H9 (cell line): ENCODE results near the gene SNX7. TPM values are rescaled to one million over a fixed set of nuclear protein-coding genes. Genes with fewer than 3 reads are reported as not detected.

Experiments
- DNase-seq: peaks from one replicate; pipeline ENCODE4 v3.0.0-alpha.2; 2017
- H2AFZ ChIP-seq: one replicate; pipeline ENCODE4 v1.6.1; 2013; ENCODE audit warnings: mild to moderate bottlenecking, low read length, control low read depth, moderate library complexity
- H2AK5ac ChIP-seq: 2 replicates; pipeline ENCODE4 v1.6.1; 2013; ENCODE audit warnings: low read length, control low read depth, mixed read lengths; ENCODE audit not compliant: insufficient read length
- H2BK120ac ChIP-seq: one replicate; pipeline ENCODE4 v1.6.1; 2013; ENCODE audit warnings: low read depth, mild to moderate bottlenecking, low read length, control low read depth, inconsistent platforms; ENCODE audit not compliant: poor library complexity, severe bottlenecking
- H2BK12ac ChIP-seq: 2 replicates; pipeline ENCODE4 v1.6.1; 2013; ENCODE audit warnings: low read length, control low read depth, mixed read lengths, low read depth; ENCODE audit not compliant: insufficient read length
- H2BK15ac ChIP-seq: 2 replicates; pipeline ENCODE4 v1.6.1; 2013; ENCODE audit warnings: low read depth, low read length, control low read depth
- H2BK20ac ChIP-seq: one replicate; pipeline ENCODE4 v1.6.1; 2013; ENCODE audit warnings: low read depth, mild to moderate bottlenecking, low read length, control low read depth, inconsistent platforms; ENCODE audit not compliant: poor library complexity, severe bottlenecking
- H2BK5ac ChIP-seq: 2 replicates; pipeline ENCODE4 v1.6.1; 2013; ENCODE audit warnings: low read length, control low read depth, mixed read lengths; ENCODE audit not compliant: insufficient read length
- H3K14ac ChIP-seq: 2 replicates; pipeline ENCODE4 v1.6.1; 2013; ENCODE audit warnings: low read length, control low read depth; ENCODE audit not compliant: insufficient read depth
- H3K18ac ChIP-seq: 2 replicates; pipeline ENCODE4 v1.6.1; 2013; ENCODE audit warnings: low read depth, mild to moderate bottlenecking, mixed read lengths, low read length, control low read depth; ENCODE audit not compliant: insufficient read length
- H3K23ac ChIP-seq: 2 replicates; pipeline ENCODE4 v1.6.1; 2013; ENCODE audit warnings: low read length, control low read depth, mixed read lengths, low read depth; ENCODE audit not compliant: insufficient read length
- H3K23me2 ChIP-seq: 2 replicates; pipeline ENCODE4 v1.6.1; 2013; ENCODE audit warnings: low read depth, mild to moderate bottlenecking, mixed read lengths, low read length, control low read depth; ENCODE audit not compliant: insufficient read length, poor library complexity, severe bottlenecking
- H3K27ac ChIP-seq: 2 replicates; pipeline ENCODE4 v1.5.1; 2013; ENCODE audit warnings: low read length, control low read depth, mixed read lengths, low read depth; ENCODE audit not compliant: insufficient read length
- H3K27me3 ChIP-seq: 2 replicates; pipeline ENCODE4 v1.6.1; 2013; ENCODE audit warnings: low read length, control low read depth, inconsistent platforms; ENCODE audit not compliant: insufficient read depth
- H3K4ac ChIP-seq: 2 replicates; pipeline ENCODE4 v1.6.1; 2013; ENCODE audit warnings: low read depth, mild to moderate bottlenecking, control low read depth, inconsistent platforms, low read length, moderate library complexity
- H3K4me1 ChIP-seq: 2 replicates; pipeline ENCODE4 v1.6.1; 2013; ENCODE audit warnings: low read length, control low read depth, inconsistent platforms; ENCODE audit not compliant: insufficient read depth
- H3K4me2 ChIP-seq: 2 replicates; pipeline ENCODE4 v1.6.1; 2013; ENCODE audit warnings: low read length, control low read depth, mixed read lengths; ENCODE audit not compliant: insufficient read length, insufficient read depth
- H3K56ac ChIP-seq: 2 replicates; pipeline ENCODE4 v1.6.1; 2013; ENCODE audit warnings: low read depth, mild to moderate bottlenecking, mixed read lengths, low read length, control low read depth; ENCODE audit not compliant: insufficient read length
- H3K79me1 ChIP-seq: 2 replicates; pipeline ENCODE4 v1.6.1; 2013; ENCODE audit warnings: low read depth, mild to moderate bottlenecking, moderate library complexity, low read length, control low read depth, inconsistent platforms; ENCODE audit not compliant: insufficient read depth, poor library complexity, severe bottlenecking
- H3K79me2 ChIP-seq: 2 replicates; pipeline ENCODE4 v1.6.1; 2013; ENCODE audit warnings: low read length, control low read depth, inconsistent platforms; ENCODE audit not compliant: insufficient read depth
- H3K9ac ChIP-seq: 2 replicates; pipeline ENCODE4 v1.6.1; 2013; ENCODE audit warnings: low read length, control low read depth, mixed read lengths; ENCODE audit not compliant: insufficient read length; ENCODE audit errors: extremely low read depth
- H3K9me3 ChIP-seq: one replicate; pipeline ENCODE4 v1.6.1; 2013; ENCODE audit warnings: low read depth, low read length, inconsistent platforms; ENCODE audit not compliant: control insufficient read depth
- H3T11ph ChIP-seq: one replicate; pipeline ENCODE4 v1.6.1; 2013; ENCODE audit warnings: mild to moderate bottlenecking, low read length, control low read depth, inconsistent platforms
- H4K20me1 ChIP-seq: one replicate; pipeline ENCODE4 v1.6.1; 2013; ENCODE audit not compliant: control insufficient read depth, insufficient read length, insufficient read depth
- H4K5ac ChIP-seq: 2 replicates; pipeline ENCODE4 v1.6.1; 2013; ENCODE audit warnings: low read depth, mild to moderate bottlenecking, mixed read lengths, low read length, control low read depth; ENCODE audit not compliant: insufficient read length
- H4K8ac ChIP-seq: replicated peaks from 2 replicates; pipeline ENCODE4 v1.6.1; 2013; ENCODE audit warnings: low read length, control low read depth, mixed read lengths, low read depth; ENCODE audit not compliant: insufficient read length
- H4K91ac ChIP-seq: 2 replicates; pipeline ENCODE4 v1.6.1; 2013; ENCODE audit warnings: low read depth, mild to moderate bottlenecking, moderate library complexity, mixed read lengths, low read length, control low read depth; ENCODE audit not compliant: insufficient read length
- H3K27ac Mint-ChIP-seq, 3 experiments: 2 replicates in 2 of 3; 3 replicates in 1 of 3; pipeline ENCODE4 v1.8.0; 2020 to 2021; ENCODE audit warnings: mixed read lengths in 3 of 3, mild to moderate bottlenecking in 1 of 3, moderate library complexity in 1 of 3
- H3K27me3 Mint-ChIP-seq: 2 replicates; pipeline ENCODE4 v1.8.0; 2021; ENCODE audit warnings: low read depth, mild to moderate bottlenecking, moderate library complexity, mixed read lengths
- H3K36me3 Mint-ChIP-seq, 3 experiments: 2 replicates in 2 of 3; 3 replicates in 1 of 3; pipeline ENCODE4 v1.8.0; 2020 to 2021; ENCODE audit warnings: low read depth in 3 of 3, mixed read lengths in 3 of 3; ENCODE audit not compliant: insufficient read depth in 1 of 3
- H3K4me1 Mint-ChIP-seq, 2 experiments: 2 replicates each; pipeline ENCODE4 v1.8.0; 2020; ENCODE audit warnings: mixed read lengths in 2 of 2
- H3K4me3 Mint-ChIP-seq, 2 experiments: 2 replicates in 1 of 2; 3 replicates in 1 of 2; pipeline ENCODE4 v1.8.0; 2020 to 2021; ENCODE audit warnings: mild to moderate bottlenecking in 2 of 2, mixed read lengths in 2 of 2, moderate library complexity in 1 of 2
- H3K9me3 Mint-ChIP-seq, 2 experiments: 2 replicates in 1 of 2; 3 replicates in 1 of 2; pipeline ENCODE4 v1.8.0; 2020; ENCODE audit warnings: mild to moderate bottlenecking in 2 of 2, mixed read lengths in 2 of 2, moderate library complexity in 1 of 2
- WGBS: extraction: QIAGEN DNeasy Blood & Tissue Kit; methylation state at CpG from one replicate; pipeline ENCODE4 v1.1.7; 2013; ENCODE audit warnings: missing lambda C conversion rate, low lambda C conversion rate, mixed read lengths; ENCODE audit not compliant: insufficient read length; ENCODE audit errors: extremely low coverage; 5-methylcytosine and 5-hydroxymethylcytosine counted together
- total RNA-seq: library from RNA; stranded (reverse); gene quantifications from 2 replicates; pipeline ENCODE4 v1.2.1, GENCODE V29; 2021
- TF ChIP-seq, protein P1 (sequence below): fragments of 200-600 bp; sonication (generic); conservative IDR thresholded peaks from 3 replicates; pipeline ENCODE4 v1.8.0; 2021; ENCODE audit warnings: antibody characterized with exemption, mild to moderate bottlenecking

Gene SNX7
- total RNA-seq, 1 experiment from 2014 or later: 24.7 TPM

DNA sequence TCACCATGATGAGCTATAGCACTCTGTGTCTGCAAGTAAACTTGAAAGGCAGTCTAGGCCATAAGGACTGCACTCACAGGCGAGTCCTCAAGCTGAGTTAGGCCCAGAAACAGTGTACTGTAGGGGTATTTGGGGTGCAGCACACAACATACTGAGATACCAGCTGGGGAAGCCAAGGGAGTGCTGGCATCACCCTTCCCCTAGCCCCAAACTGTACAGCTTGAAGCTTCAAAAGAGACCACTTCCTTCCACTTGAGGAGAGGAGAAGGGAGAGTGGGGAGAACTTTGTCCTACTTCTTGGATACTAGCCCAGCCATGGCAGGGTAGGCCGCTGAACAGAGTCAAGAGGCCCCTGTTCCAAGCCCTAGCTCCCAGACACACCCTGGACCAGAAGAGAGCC lies 24.2 kb upstream of the SNX7 start:
- Mint-ChIP-seq H3K27me3 (no peaks in the 10 kb centered on the region; the same call in 1 of the 2 replicates), H3K4me1 (no peaks in the 10 kb centered on the region), H3K9me3 (peaks cover 7 to 14% of the 10 kb centered on the region in 2 experiments; a peak in 2 of 5 replicates), H3K36me3 (peaks cover 0 to 14% (median 0%) of the 10 kb centered on the region in 3 experiments; a peak in 1 of 7 replicates), H3K4me3 (no peak overlapping the region), H3K27ac (peak overlapping the region in 1 of 3 experiments; percentile 16; a peak in 1 of 7 replicates)
- Histone ChIP-seq H4K20me1 (no peaks in the 10 kb centered on the region), H4K5ac (no peak overlapping the region), H2BK5ac (no peak overlapping the region), H3K4me1 (no peaks in the 10 kb centered on the region), H2BK20ac (no peak overlapping the region), H2BK15ac (no peak overlapping the region), H3K9me3 (no peaks in the 10 kb centered on the region), H4K91ac (no peak overlapping the region), H2BK120ac (no peak overlapping the region), H3K23ac (no peak overlapping the region), H3K23me2 (no peaks in the 10 kb centered on the region), H3T11ph (no peak overlapping the region), H3K14ac (no peak overlapping the region), H3K56ac (no peak overlapping the region), H3K79me2 (no peaks in the 10 kb centered on the region), H2BK12ac (no peak overlapping the region), H3K79me1 (no peaks in the 10 kb centered on the region), H2AK5ac (no peak overlapping the region), H4K8ac (peak overlapping the region; percentile 38), H3K27ac (no peak overlapping the region), H3K9ac (no peak overlapping the region), H3K4me2 (no peak overlapping the region), H3K4ac (no peak overlapping the region), H3K18ac (no peak overlapping the region), H2AFZ (no peak overlapping the region), H3K27me3 (no peaks in the 10 kb centered on the region)
- TF ChIP-seq, protein P1, sequence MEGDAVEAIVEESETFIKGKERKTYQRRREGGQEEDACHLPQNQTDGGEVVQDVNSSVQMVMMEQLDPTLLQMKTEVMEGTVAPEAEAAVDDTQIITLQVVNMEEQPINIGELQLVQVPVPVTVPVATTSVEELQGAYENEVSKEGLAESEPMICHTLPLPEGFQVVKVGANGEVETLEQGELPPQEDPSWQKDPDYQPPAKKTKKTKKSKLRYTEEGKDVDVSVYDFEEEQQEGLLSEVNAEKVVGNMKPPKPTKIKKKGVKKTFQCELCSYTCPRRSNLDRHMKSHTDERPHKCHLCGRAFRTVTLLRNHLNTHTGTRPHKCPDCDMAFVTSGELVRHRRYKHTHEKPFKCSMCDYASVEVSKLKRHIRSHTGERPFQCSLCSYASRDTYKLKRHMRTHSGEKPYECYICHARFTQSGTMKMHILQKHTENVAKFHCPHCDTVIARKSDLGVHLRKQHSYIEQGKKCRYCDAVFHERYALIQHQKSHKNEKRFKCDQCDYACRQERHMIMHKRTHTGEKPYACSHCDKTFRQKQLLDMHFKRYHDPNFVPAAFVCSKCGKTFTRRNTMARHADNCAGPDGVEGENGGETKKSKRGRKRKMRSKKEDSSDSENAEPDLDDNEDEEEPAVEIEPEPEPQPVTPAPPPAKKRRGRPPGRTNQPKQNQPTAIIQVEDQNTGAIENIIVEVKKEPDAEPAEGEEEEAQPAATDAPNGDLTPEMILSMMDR: no peak
- no peak for DNase-seq
- no CpG with 5 or more reads among the region's 2 CpGs for whole genome bisulfite sequencing
